ENCODE results near the gene CYP2C9.

DNA sequence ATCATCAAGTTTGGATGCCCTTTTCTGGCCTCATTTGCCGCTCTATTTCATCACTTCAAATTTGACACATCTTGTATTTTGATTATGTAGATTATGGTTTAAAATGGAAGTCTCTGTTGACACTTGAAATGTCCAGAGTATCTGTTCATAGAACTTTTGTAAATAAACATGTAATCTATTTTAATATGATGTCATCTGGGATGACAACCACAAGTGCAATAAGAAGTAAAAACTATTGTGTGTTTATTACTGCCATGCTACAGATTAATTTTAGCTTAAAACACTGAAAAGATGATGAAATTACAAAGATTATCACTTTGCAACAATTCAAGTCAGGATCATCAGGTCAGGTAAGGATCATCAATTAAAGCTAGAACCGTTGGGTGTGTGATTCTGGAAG is 100.8 kb downstream of the CYP2C9 start:
- no peak for TF ChIP-seq EZH2 (IDR thresholded peaks at IDR 0.05; ENCODE audit: borderline replicate concordance, low read depth, low read length, severe bottlenecking)
- no peak for TF ChIP-seq CTCF (IDR thresholded peaks at IDR 0.05; ENCODE audit: extremely low read depth in 1 of 2, insufficient read depth in 1 of 2, low read depth in 1 of 2, low read length in 2 of 2)
- TF ChIP-seq POLR2AphosphoS5 (IDR thresholded peaks at IDR 0.05; ENCODE audit: insufficient read depth, low read depth, low read length) = no peak
- TF ChIP-seq MYC (IDR thresholded peaks at IDR 0.05; ENCODE audit: low read depth, low read length) = no peak
- TF ChIP-seq FOS (IDR thresholded peaks at IDR 0.05; ENCODE audit: borderline replicate concordance, insufficient read depth, low read length) = no peak
- no peak for TF ChIP-seq POLR2A (IDR thresholded peaks at IDR 0.05; ENCODE audit: low read depth, low read length)
- no peak for TF ChIP-seq GATA2 (IDR thresholded peaks at IDR 0.05; ENCODE audit: insufficient read depth, insufficient read length, low read depth, low read length)
